K562 (cell line): ENCODE data around the gene TMEM135. TPM values are rescaled to one million over a fixed set of nuclear protein-coding genes. Genes with fewer than 3 reads are reported as not detected.

Source experiments
- ATAC-seq: fragments of 200-7000 bp; cut with Tn5 transposase; 3 replicates; pipeline ENCODE4 v1.9.1; 2020; ENCODE audit warnings: moderate library complexity
- BruUV-seq: library from RNA; stranded (reverse); fragments of 400-500 nt; replicated peaks from 2 replicates; lab custom pipeline; 2021; lab: Mats Ljungman, UMichigan
- CTCF ChIA-PET: fragments of 300-600 bp; formaldehyde crosslinking; extraction: SDS; loops from one replicate; lab custom pipeline; 2021; ENCODE audit warnings: low intra/inter-chr PET ratio; lab: Yijun Ruan, JAX
- POLR2A ChIA-PET: fragments of 300-600, 350-650 bp; sonication (Branson Sonifier 250); formaldehyde crosslinking; extraction: SDS; loops from one replicate; lab custom pipeline; 2021; ENCODE audit warnings: antibody characterized with exemption, inconsistent platforms; lab: Yijun Ruan, JAX
- DNase-seq, 4 experiments: peaks; one replicate each; pipeline versions ENCODE4 v3.0.0 to v3.0.0-alpha.2; 2011 to 2018; ENCODE audit warnings: low spot score in 3 of 4, mixed read lengths in 3 of 4; ENCODE audit errors: extremely low read depth in 1 of 4
- FAIRE-seq: peaks from 2 replicates; lab custom pipeline; 2011; peaks lifted over from hg19 to GRCh38; lab: Jason Lieb, UNC
- H2AFZ ChIP-seq: 2 replicates; pipeline ENCODE4 v1.6.0; 2011; ENCODE audit warnings: low read depth, low read length, control low read depth, inconsistent platforms
- H3K27ac ChIP-seq: fragments of 200-600 bp; 3 replicates; pipeline ENCODE4 v1.8.0; 2011; ENCODE audit warnings: low read depth, mild to moderate bottlenecking, control low read depth, inconsistent platforms, low read length, moderate library complexity, mixed read lengths; ENCODE audit errors: extremely low read depth
- H3K27me3 ChIP-seq, 2 experiments: fragments of 300-600 bp in 1 of 2; 2 replicates in 1 of 2; 3 replicates in 1 of 2; pipeline versions ENCODE4 v1.6.0 to v1.8.0; 2011; ENCODE audit warnings: inconsistent platforms in 2 of 2, low read length in 2 of 2, mild to moderate bottlenecking in 1 of 2, mixed read lengths in 1 of 2, moderate library complexity in 1 of 2; ENCODE audit not compliant: control insufficient read depth in 2 of 2, insufficient read depth in 2 of 2
- H3K36me3 ChIP-seq: fragments of 300-600 bp; 3 replicates; pipeline ENCODE4 v1.8.0; 2011; ENCODE audit warnings: mild to moderate bottlenecking, low read length, inconsistent platforms; ENCODE audit not compliant: control insufficient read depth, insufficient read depth
- H3K4me1 ChIP-seq, 2 experiments: fragments of 200-600 bp in 1 of 2; replicated peaks in 1 of 2; 2 replicates in 1 of 2; 3 replicates in 1 of 2; pipeline versions ENCODE4 v1.5.1 to v1.8.0; 2011; ENCODE audit warnings: inconsistent platforms in 2 of 2, low read length in 2 of 2, mild to moderate bottlenecking in 1 of 2, mixed read lengths in 1 of 2, moderate library complexity in 1 of 2; ENCODE audit not compliant: control insufficient read depth in 2 of 2, insufficient read depth in 2 of 2
- H3K4me2 ChIP-seq: 2 replicates; pipeline ENCODE4 v1.6.1; 2011; ENCODE audit warnings: low read length, control low read depth, inconsistent platforms, mixed read lengths; ENCODE audit not compliant: insufficient read depth
- H3K4me3 ChIP-seq: fragments of 200-600 bp; sonication (generic), shearing (Covaris generic); 2 replicates; pipeline ENCODE4 v1.5.1; 2016; ENCODE audit warnings: control low read depth, inconsistent platforms
- H3K79me2 ChIP-seq: fragments of 200-600 bp; 3 replicates; pipeline ENCODE4 v1.8.0; 2011; ENCODE audit warnings: low read length, inconsistent platforms; ENCODE audit not compliant: control insufficient read depth, insufficient read depth
- H3K9ac ChIP-seq, 2 experiments: 2 replicates each; pipeline versions ENCODE4 v1.6.0 to v1.6.1; 2011; ENCODE audit warnings: low read depth in 2 of 2, low read length in 2 of 2, control low read depth in 1 of 2, inconsistent platforms in 1 of 2, mild to moderate bottlenecking in 1 of 2, mixed read lengths in 1 of 2; ENCODE audit not compliant: insufficient read depth in 1 of 2
- H3K9me1 ChIP-seq: one replicate; pipeline ENCODE4 v1.6.0; 2011; ENCODE audit warnings: inconsistent platforms, mild to moderate bottlenecking, low read length, moderate library complexity; ENCODE audit not compliant: control insufficient read depth, insufficient read depth
- H3K9me3 ChIP-seq: replicated peaks from 2 replicates; pipeline ENCODE4 v1.5.1; 2011; ENCODE audit warnings: low read depth, low read length, inconsistent platforms; ENCODE audit not compliant: control insufficient read depth, insufficient read depth
- H4K20me1 ChIP-seq: replicated peaks from 2 replicates; pipeline ENCODE4 v1.6.1; 2011; ENCODE audit warnings: low read length, inconsistent platforms, mixed read lengths; ENCODE audit not compliant: control insufficient read depth, insufficient read depth
- ETV5 ChIP-seq: sonication (generic); formaldehyde crosslinking; IDR thresholded peaks from 2 replicates; pipeline ENCODE4 v1.4.0; 2020; ENCODE audit warnings: low read depth, mild to moderate bottlenecking, missing genetic modification reagents
- MEF2A ChIP-seq: IDR thresholded peaks from 2 replicates; pipeline ENCODE4 v1.6.1; 2011; ENCODE audit warnings: low read depth, mild to moderate bottlenecking, low read length, moderate library complexity; ENCODE audit not compliant: control insufficient read depth
- POLR2AphosphoS2 ChIP-seq: IDR thresholded peaks from 2 replicates; pipeline ENCODE4 v1.6.1; 2012; ENCODE audit warnings: low read length, improper control_type of control experiment
- RFX1 ChIP-seq: fragments of 450-650 bp; IDR thresholded peaks from 2 replicates; pipeline ENCODE4 v1.6.1; 2016; ENCODE audit warnings: mild to moderate bottlenecking, moderate library complexity
- TBP ChIP-seq: optimal IDR thresholded peaks from 2 replicates; pipeline ENCODE3; 2011; ENCODE audit warnings: low read depth, low read length, improper control_type of control experiment
- ZNF57 ChIP-seq: fragments of 450-650 bp; formaldehyde crosslinking; IDR thresholded peaks from 2 replicates; pipeline ENCODE4 v1.4.0; 2020; ENCODE audit warnings: mild to moderate bottlenecking, moderate library complexity
- ZNF586 ChIP-seq: fragments of 450-650 bp; formaldehyde crosslinking; conservative IDR thresholded peaks from 2 replicates; pipeline ENCODE4 v1.4.0; 2020; ENCODE audit warnings: mild to moderate bottlenecking, moderate library complexity
- in situ Hi-C: fragments of 300-500 bp; cut with MboI; formaldehyde crosslinking; loops from 4 replicates; pipeline ENCODE4 v1.15.0; 2018; ENCODE audit warnings: inconsistent platforms, mixed read lengths
- intact Hi-C: fragments of 100-400 bp; cut with micrococcal nuclease; formaldehyde crosslinking; loops from 2 replicates; pipeline ENCODE4 v1.14.2; 2022
- polyA plus RNA-seq, 8 experiments: library from polyadenylated mRNA; depleted of rRNA in 4 of 8; stranded (reverse) in 5 of 8; unstranded in 3 of 8; fragments of >200 nt; fragmentation: Nextera tagmentation in 2 of 8; fragmentation: Illumina TruSeq in 1 of 8; extraction: Ambion mirVana in 2 of 8; extraction: Trizol in 1 of 8; gene quantifications; 2 replicates each; pipeline versions ENCODE4 v1.2.1 to v1.2.3, GENCODE V29; 2011 to 2014; ENCODE audit warnings: inconsistent platforms in 1 of 8, missing spikeins in 1 of 8
- total RNA-seq, 7 experiments: library from RNA; depleted of rRNA in 6 of 7; stranded (reverse); fragments of >200 nt in 6 of 7; fragmentation: Illumina TruSeq in 2 of 7; extraction: Trizol in 2 of 7; gene quantifications; 2 replicates each; pipeline versions ENCODE4 v1.2.1 to v1.2.3, GENCODE V29; 2011 to 2021; ENCODE audit warnings: low replicate concordance in 1 of 7
- TF ChIP-seq, protein P1 (sequence below): sonication (generic); formaldehyde crosslinking; IDR thresholded peaks from 2 replicates; pipeline ENCODE4 v1.8.0; 2022; ENCODE audit warnings: mild to moderate bottlenecking, missing genetic modification reagents
- TF ChIP-seq, protein P2 (sequence below): IDR thresholded peaks from 3 replicates; pipeline ENCODE4 v1.6.1; 2011; ENCODE audit warnings: borderline replicate concordance, mild to moderate bottlenecking, moderate library complexity; ENCODE audit not compliant: insufficient read length; ENCODE audit errors: extremely low read depth
- TF ChIP-seq, protein P3 (sequence below): fragments of 250-450 bp; sonication (Bioruptor Pico); IDR thresholded peaks from 2 replicates; pipeline ENCODE4 v1.5.0; 2022; ENCODE audit warnings: mild to moderate bottlenecking
- TF ChIP-seq, protein P4 (sequence below): fragments of 450-650 bp; formaldehyde crosslinking; IDR thresholded peaks from 2 replicates; pipeline ENCODE4 v1.4.0; 2022; ENCODE audit warnings: mild to moderate bottlenecking, moderate library complexity

Gene TMEM135
- total and polyA plus RNA-seq, 9 of the 15 experiments (the other 6 are each of a cell fraction or from before 2014, with no cell fraction given) = 17.3 to 53.6 (median 24.9) TPM

DNA sequence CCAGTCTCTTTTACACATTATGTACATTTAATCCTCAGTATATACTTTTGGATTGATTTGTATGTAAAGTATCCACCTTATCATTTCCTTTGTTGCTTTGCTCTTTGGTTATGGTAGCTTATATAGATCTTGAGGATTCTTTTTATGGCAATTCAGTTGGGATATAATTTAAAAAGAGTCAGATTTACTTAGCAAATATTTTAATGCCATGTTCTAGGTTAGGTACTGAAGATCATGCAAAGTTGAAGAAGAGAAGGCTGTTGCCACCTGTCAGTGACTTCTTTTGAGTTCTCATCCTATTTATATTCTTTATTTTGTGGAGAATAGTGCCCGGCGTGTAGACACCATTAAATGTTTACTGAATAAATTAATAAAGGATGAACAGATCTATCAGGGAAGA lies 279.7 kb downstream of the TMEM135 start (continued):
- TF ChIP-seq, protein P1, sequence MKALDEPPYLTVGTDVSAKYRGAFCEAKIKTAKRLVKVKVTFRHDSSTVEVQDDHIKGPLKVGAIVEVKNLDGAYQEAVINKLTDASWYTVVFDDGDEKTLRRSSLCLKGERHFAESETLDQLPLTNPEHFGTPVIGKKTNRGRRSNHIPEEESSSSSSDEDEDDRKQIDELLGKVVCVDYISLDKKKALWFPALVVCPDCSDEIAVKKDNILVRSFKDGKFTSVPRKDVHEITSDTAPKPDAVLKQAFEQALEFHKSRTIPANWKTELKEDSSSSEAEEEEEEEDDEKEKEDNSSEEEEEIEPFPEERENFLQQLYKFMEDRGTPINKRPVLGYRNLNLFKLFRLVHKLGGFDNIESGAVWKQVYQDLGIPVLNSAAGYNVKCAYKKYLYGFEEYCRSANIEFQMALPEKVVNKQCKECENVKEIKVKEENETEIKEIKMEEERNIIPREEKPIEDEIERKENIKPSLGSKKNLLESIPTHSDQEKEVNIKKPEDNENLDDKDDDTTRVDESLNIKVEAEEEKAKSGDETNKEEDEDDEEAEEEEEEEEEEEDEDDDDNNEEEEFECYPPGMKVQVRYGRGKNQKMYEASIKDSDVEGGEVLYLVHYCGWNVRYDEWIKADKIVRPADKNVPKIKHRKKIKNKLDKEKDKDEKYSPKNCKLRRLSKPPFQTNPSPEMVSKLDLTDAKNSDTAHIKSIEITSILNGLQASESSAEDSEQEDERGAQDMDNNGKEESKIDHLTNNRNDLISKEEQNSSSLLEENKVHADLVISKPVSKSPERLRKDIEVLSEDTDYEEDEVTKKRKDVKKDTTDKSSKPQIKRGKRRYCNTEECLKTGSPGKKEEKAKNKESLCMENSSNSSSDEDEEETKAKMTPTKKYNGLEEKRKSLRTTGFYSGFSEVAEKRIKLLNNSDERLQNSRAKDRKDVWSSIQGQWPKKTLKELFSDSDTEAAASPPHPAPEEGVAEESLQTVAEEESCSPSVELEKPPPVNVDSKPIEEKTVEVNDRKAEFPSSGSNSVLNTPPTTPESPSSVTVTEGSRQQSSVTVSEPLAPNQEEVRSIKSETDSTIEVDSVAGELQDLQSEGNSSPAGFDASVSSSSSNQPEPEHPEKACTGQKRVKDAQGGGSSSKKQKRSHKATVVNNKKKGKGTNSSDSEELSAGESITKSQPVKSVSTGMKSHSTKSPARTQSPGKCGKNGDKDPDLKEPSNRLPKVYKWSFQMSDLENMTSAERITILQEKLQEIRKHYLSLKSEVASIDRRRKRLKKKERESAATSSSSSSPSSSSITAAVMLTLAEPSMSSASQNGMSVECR (CRISPR knock-in tag) = no peak
- TF ChIP-seq, protein P2, sequence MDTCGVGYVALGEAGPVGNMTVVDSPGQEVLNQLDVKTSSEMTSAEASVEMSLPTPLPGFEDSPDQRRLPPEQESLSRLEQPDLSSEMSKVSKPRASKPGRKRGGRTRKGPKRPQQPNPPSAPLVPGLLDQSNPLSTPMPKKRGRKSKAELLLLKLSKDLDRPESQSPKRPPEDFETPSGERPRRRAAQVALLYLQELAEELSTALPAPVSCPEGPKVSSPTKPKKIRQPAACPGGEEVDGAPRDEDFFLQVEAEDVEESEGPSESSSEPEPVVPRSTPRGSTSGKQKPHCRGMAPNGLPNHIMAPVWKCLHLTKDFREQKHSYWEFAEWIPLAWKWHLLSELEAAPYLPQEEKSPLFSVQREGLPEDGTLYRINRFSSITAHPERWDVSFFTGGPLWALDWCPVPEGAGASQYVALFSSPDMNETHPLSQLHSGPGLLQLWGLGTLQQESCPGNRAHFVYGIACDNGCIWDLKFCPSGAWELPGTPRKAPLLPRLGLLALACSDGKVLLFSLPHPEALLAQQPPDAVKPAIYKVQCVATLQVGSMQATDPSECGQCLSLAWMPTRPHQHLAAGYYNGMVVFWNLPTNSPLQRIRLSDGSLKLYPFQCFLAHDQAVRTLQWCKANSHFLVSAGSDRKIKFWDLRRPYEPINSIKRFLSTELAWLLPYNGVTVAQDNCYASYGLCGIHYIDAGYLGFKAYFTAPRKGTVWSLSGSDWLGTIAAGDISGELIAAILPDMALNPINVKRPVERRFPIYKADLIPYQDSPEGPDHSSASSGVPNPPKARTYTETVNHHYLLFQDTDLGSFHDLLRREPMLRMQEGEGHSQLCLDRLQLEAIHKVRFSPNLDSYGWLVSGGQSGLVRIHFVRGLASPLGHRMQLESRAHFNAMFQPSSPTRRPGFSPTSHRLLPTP = no peak
- TF ChIP-seq, all 486 proteins: peak for 0

DNA sequence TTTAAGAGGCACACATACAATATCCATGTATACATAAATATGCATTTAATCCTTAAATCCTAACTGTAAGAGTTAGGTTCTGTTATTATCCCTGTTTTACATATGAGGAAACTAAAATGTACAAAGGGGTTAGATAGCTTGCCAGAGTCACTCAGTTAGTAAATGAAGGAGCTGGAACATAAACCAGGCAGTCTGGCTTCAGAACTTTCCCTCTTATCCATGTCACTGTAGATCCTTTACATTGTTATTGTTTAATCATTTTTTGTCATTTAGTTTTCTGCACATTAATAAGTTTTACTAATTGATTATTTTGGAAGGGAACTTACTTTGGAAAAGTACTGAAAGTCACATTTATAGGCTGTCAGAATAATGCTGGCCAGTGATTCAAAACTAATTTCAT lies 282.4 kb downstream of the TMEM135 start:
- in situ Hi-C loops = no loop called here
- TF ChIP-seq POLR2AphosphoS2 (no peak), ZNF57 (CRISPR knock-in tag) (no peak), TBP (no peak), MEF2A (no peak), RFX1 (no peak), ZNF586 (CRISPR knock-in tag) (no peak), ETV5 (CRISPR knock-in tag) (no peak)
- TF ChIP-seq, protein P3, sequence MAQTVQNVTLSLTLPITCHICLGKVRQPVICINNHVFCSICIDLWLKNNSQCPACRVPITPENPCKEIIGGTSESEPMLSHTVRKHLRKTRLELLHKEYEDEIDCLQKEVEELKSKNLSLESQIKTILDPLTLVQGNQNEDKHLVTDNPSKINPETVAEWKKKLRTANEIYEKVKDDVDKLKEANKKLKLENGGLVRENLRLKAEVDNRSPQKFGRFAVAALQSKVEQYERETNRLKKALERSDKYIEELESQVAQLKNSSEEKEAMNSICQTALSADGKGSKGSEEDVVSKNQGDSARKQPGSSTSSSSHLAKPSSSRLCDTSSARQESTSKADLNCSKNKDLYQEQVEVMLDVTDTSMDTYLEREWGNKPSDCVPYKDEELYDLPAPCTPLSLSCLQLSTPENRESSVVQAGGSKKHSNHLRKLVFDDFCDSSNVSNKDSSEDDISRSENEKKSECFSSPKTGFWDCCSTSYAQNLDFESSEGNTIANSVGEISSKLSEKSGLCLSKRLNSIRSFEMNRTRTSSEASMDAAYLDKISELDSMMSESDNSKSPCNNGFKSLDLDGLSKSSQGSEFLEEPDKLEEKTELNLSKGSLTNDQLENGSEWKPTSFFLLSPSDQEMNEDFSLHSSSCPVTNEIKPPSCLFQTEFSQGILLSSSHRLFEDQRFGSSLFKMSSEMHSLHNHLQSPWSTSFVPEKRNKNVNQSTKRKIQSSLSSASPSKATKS (CRISPR knock-in tag) = no peak
- TF ChIP-seq, protein P4, sequence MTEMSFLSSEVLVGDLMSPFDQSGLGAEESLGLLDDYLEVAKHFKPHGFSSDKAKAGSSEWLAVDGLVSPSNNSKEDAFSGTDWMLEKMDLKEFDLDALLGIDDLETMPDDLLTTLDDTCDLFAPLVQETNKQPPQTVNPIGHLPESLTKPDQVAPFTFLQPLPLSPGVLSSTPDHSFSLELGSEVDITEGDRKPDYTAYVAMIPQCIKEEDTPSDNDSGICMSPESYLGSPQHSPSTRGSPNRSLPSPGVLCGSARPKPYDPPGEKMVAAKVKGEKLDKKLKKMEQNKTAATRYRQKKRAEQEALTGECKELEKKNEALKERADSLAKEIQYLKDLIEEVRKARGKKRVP = no peak

More for the DNA sequence above, 282.4 kb downstream of the TMEM135 start:
- H3K9ac ChIP-seq = no peak overlapping the region
- no peaks in the 10 kb centered on the region for H3K9me3 ChIP-seq
- DNase-seq (no peak), ATAC-seq (no peak), FAIRE-seq (no peak)
- no peaks in the 10 kb centered on the region for H3K27me3 ChIP-seq
- H3K79me2 ChIP-seq = no peaks in the 10 kb centered on the region
- H3K4me2 ChIP-seq = no peak overlapping the region
- H4K20me1 ChIP-seq = no peaks in the 10 kb centered on the region
- CTCF ChIA-PET = no interaction called here
- peaks cover 14% of the 10 kb centered on the region; the same call in 2 of the 3 replicates for H3K36me3 ChIP-seq
- H3K4me1 ChIP-seq = no peaks in the 10 kb centered on the region
- BruUV-seq = no TSS peak
- H2AFZ ChIP-seq = no peak overlapping the region
- no peak overlapping the region for H3K27ac ChIP-seq
- no peak overlapping the region for H3K4me3 ChIP-seq
- no peaks in the 10 kb centered on the region for H3K9me1 ChIP-seq
- intact Hi-C loops = no loop called here
- POLR2A ChIA-PET = no interaction called here
